ENCODE measurements around the gene EIF2B2. TPM values are rescaled to one million over a fixed set of nuclear protein-coding genes. Genes with fewer than 3 reads are reported as not detected.

EIF2B2 gene
- total RNA-seq, 1 experiment from 2014 or later = 96.8 TPM

DNA sequence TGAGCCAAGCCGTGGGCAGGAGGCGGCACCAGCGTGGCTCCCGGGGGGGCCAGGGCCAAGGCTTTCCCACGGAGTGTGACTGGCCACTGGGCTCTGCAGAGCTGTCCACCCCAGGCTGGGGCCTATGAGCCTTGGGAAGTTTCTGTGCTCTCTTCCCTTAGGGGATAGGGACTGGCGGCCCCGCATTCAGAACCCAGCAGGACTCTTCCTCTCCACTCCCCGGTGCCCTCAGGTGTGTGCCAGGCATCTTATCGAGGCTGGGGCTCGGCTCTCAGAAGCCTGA, 17.8 kb upstream of the EIF2B2 start:
- H3K9me3 ChIP-seq (ENCODE audit: low read length) = no peaks in the 10 kb centered on the region
- no peak overlapping the region for H3K9ac ChIP-seq (ENCODE audit: low read length)
- H3K79me2 ChIP-seq (ENCODE audit: low read length) = no peaks in the 10 kb centered on the region
- ChIA-PET POLR2A (ENCODE audit: unreplicated experiment) (no interaction called here), CTCF (no interaction called here)
- no peak for ATAC-seq
- H3F3A ChIP-seq (ENCODE audit: low read length, unreplicated experiment) = no peaks in the 10 kb centered on the region
- TF ChIP-seq EZH2phosphoT487 (IDR thresholded peaks at IDR 0.05; ENCODE audit: borderline replicate concordance, low read length) (no peak), EZH2 (IDR thresholded peaks at IDR 0.05; ENCODE audit: low read length, unreplicated experiment) (no peak)
- TF ChIP-seq, protein P1, sequence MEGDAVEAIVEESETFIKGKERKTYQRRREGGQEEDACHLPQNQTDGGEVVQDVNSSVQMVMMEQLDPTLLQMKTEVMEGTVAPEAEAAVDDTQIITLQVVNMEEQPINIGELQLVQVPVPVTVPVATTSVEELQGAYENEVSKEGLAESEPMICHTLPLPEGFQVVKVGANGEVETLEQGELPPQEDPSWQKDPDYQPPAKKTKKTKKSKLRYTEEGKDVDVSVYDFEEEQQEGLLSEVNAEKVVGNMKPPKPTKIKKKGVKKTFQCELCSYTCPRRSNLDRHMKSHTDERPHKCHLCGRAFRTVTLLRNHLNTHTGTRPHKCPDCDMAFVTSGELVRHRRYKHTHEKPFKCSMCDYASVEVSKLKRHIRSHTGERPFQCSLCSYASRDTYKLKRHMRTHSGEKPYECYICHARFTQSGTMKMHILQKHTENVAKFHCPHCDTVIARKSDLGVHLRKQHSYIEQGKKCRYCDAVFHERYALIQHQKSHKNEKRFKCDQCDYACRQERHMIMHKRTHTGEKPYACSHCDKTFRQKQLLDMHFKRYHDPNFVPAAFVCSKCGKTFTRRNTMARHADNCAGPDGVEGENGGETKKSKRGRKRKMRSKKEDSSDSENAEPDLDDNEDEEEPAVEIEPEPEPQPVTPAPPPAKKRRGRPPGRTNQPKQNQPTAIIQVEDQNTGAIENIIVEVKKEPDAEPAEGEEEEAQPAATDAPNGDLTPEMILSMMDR (conservative IDR thresholded peaks at IDR 0.05; ENCODE audit: low read depth, low read length) = no peak
- H3K27me3 ChIP-seq (ENCODE audit: low read length) = no peaks in the 10 kb centered on the region
- H3K9me2 ChIP-seq (replicated peaks; ENCODE audit: low read length) = no peaks in the 10 kb centered on the region
- H4K20me1 ChIP-seq (ENCODE audit: low read length) = no peaks in the 10 kb centered on the region
- H3K4me3 ChIP-seq (ENCODE audit: low read length) = no peak overlapping the region
- intact Hi-C loops (cut with micrococcal nuclease) = loop anchor here (5.0 kb wide), 1 partner anchor 77 kb away; the partner anchor contains the start of gene ACYP1
- H3K36me3 ChIP-seq (ENCODE audit: low read depth, low read length) = no peaks in the 10 kb centered on the region
- H3K27ac ChIP-seq (ENCODE audit: low read length) = no peak overlapping the region
- H3K4me1 ChIP-seq (ENCODE audit: insufficient read depth, low read length) = peaks cover 46% of the 10 kb centered on the region
- no peak overlapping the region for H3K4me2 ChIP-seq (ENCODE audit: low read length)
- DNase-seq = no peak
- H2AFZ ChIP-seq (ENCODE audit: low read length) = no peak overlapping the region
- no TSS peak for BruUV-seq (replicated peaks)

DNA sequence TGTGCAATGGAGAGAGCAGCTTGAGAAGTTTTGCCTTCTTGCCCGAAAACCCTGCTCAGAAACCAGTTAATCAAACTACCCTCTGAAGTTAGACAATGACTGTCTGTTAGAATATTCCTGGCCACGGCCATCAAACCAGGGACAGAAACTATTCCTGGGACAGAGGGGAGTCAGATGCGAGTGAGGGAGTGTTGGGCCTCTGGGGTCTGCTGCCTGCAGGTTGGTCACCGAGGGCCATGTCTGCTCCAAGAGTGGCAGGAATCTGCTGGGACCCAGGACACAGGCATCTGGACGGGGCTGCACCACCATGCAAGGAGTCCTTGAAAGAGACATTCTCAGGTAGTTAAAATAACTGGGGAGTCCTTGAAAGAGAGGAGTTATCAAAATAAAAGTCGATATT, 16.9 kb upstream of the EIF2B2 start:
- intact Hi-C loops (cut with micrococcal nuclease) = loop anchor here (5.0 kb wide), 1 partner anchor 76 kb away; the partner anchor contains the start of gene ACYP1
- Histone ChIP-seq H3F3A (ENCODE audit: low read length, unreplicated experiment) (no peaks in the 10 kb centered on the region), H3K36me3 (ENCODE audit: low read depth, low read length) (no peaks in the 10 kb centered on the region), H3K79me2 (ENCODE audit: low read length) (no peaks in the 10 kb centered on the region), H3K4me1 (ENCODE audit: insufficient read depth, low read length) (peaks cover 41% of the 10 kb centered on the region), H3K4me3 (ENCODE audit: low read length) (no peak overlapping the region), H3K27me3 (ENCODE audit: low read length) (no peaks in the 10 kb centered on the region), H4K20me1 (ENCODE audit: low read length) (no peaks in the 10 kb centered on the region), H3K27ac (ENCODE audit: low read length) (no peak overlapping the region), H3K9ac (ENCODE audit: low read length) (no peak overlapping the region), H3K4me2 (ENCODE audit: low read length) (no peak overlapping the region), H3K9me2 (replicated peaks; ENCODE audit: low read length) (no peaks in the 10 kb centered on the region), H2AFZ (ENCODE audit: low read length) (no peak overlapping the region), H3K9me3 (ENCODE audit: low read length) (no peaks in the 10 kb centered on the region)
- TF ChIP-seq EZH2 (IDR thresholded peaks at IDR 0.05; ENCODE audit: low read length, unreplicated experiment) (no peak), EZH2phosphoT487 (IDR thresholded peaks at IDR 0.05; ENCODE audit: borderline replicate concordance, low read length) (no peak)
- TF ChIP-seq, protein P1 (conservative IDR thresholded peaks at IDR 0.05; ENCODE audit: low read depth, low read length) = no peak
- ChIA-PET POLR2A (ENCODE audit: unreplicated experiment) (no interaction called here), CTCF (no interaction called here)
- DNase-seq = no peak
- ATAC-seq = no peak
- BruUV-seq (replicated peaks) = no TSS peak

DNA sequence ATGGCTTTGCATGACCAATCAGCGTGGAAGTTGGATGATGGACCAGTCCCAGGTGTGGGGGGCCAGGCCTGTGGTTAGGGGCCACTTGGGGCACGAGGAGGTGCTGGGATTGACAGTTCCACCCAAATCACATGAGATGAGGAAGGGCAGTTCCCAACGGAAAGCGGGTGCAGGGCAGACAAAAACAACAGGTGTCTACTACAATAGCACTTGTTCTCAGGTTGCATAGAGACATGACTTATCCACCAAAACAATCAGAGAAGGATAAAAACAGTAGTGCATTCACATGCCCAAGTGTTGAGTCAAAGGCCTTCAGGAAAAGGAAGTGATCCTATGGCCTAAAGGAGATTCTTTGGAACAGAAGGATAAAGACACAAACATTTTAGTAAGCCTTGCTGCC, 14.6 kb upstream of the EIF2B2 start:
- Histone ChIP-seq H3K9me2 (replicated peaks; ENCODE audit: low read length) (no peaks in the 10 kb centered on the region), H3K4me2 (ENCODE audit: low read length) (peak overlapping the region; percentile 40), H3K27ac (ENCODE audit: low read length) (peak overlapping the region; percentile 47), H3K36me3 (ENCODE audit: low read depth, low read length) (no peaks in the 10 kb centered on the region), H3K79me2 (ENCODE audit: low read length) (no peaks in the 10 kb centered on the region), H3K9me3 (ENCODE audit: low read length) (no peaks in the 10 kb centered on the region), H2AFZ (ENCODE audit: low read length) (0 out of 2 replicates have a peak overlapping the region, but pooled peaks have one; percentile 6), H3F3A (ENCODE audit: low read length, unreplicated experiment) (no peaks in the 10 kb centered on the region), H3K4me1 (ENCODE audit: insufficient read depth, low read length) (peaks cover 24% of the 10 kb centered on the region), H3K9ac (ENCODE audit: low read length) (no peak overlapping the region), H3K4me3 (ENCODE audit: low read length) (no peak overlapping the region), H4K20me1 (ENCODE audit: low read length) (no peaks in the 10 kb centered on the region), H3K27me3 (ENCODE audit: low read length) (no peaks in the 10 kb centered on the region)
- BruUV-seq (replicated peaks) = no TSS peak
- ChIA-PET CTCF (interaction anchor here (0.8 kb wide), 1 partner anchor 14 kb away, joined by 3 read pairs; the partner anchor contains the start of gene EIF2B2), POLR2A (ENCODE audit: unreplicated experiment) (interaction anchor here (0.6 to 1.0 kb wide), 2 partner anchors 10 to 16 kb away, joined by 3 to 6 read pairs; no protein-coding TSS in a partner anchor)
- TF ChIP-seq, protein P1 (conservative IDR thresholded peaks at IDR 0.05; ENCODE audit: low read depth, low read length) = no peak
- TF ChIP-seq EZH2 (IDR thresholded peaks at IDR 0.05; ENCODE audit: low read length, unreplicated experiment) = no peak
- TF ChIP-seq EZH2phosphoT487 (IDR thresholded peaks at IDR 0.05; ENCODE audit: borderline replicate concordance, low read length) = no peak
- ATAC-seq (peak; percentile 96), DNase-seq (peak; percentile 93)
- intact Hi-C loops (cut with micrococcal nuclease) = loop anchor here (1.0 to 5.0 kb wide), 3 partner anchors 14 to 74 kb away; partner anchors contain the start of genes ACYP1 and EIF2B2
